Thyroid gland (tissue), 4 donors: Measurements from ENCODE around the gene YTHDC2. TPM values are rescaled to one million over a fixed set of nuclear protein-coding genes. Genes with fewer than 3 reads are reported as not detected.

Experiments used
- DNase-seq, 2 donors: peaks; one replicate each; pipeline ENCODE4 v3.0.0-alpha.2; 2019
- H3K27ac ChIP-seq, 3 donors: fragments of 200-600 bp; sonication (generic); 1 replicate in 2 of 3; 2 replicates in 1 of 3; pipeline ENCODE4 v1.5.1; 2016 to 2019; ENCODE audit warnings: mild to moderate bottlenecking in 1 of 3, moderate library complexity in 1 of 3
- H3K27me3 ChIP-seq: fragments of 200-600 bp; sonication (generic); one replicate; pipeline ENCODE4 v1.5.1; 2019
- H3K36me3 ChIP-seq, 2 donors: fragments of 200-600 bp; sonication (generic); one replicate each; pipeline ENCODE4 v1.5.1; 2016 to 2019
- H3K4me1 ChIP-seq, 2 donors: fragments of 200-600 bp; sonication (generic); one replicate each; pipeline ENCODE4 v1.5.1; 2017 to 2019
- H3K4me3 ChIP-seq, 3 donors: fragments of 200-600 bp; sonication (generic); replicated peaks in 1 of 3; 1 replicate in 2 of 3; 2 replicates in 1 of 3; pipeline ENCODE4 v1.5.1; 2016; ENCODE audit warnings: mild to moderate bottlenecking in 1 of 3
- H3K9me3 ChIP-seq: fragments of 200-600 bp; sonication (generic); one replicate; pipeline ENCODE4 v1.5.1; 2017
- POLR2A ChIP-seq, 2 donors: fragments of 450-650 bp; IDR thresholded peaks; one replicate each; pipeline ENCODE4 v1.6.1; 2017; ENCODE audit warnings: antibody characterized with exemption in 2 of 2, mild to moderate bottlenecking in 2 of 2, moderate library complexity in 1 of 2
- WGBS, 2 donors: methylation state at CpG; one replicate each; pipeline ENCODE4 v1.1.5; 2017; 5-methylcytosine and 5-hydroxymethylcytosine counted together
- intact Hi-C: fragments of 100-400 bp; cut with DNase I; formaldehyde crosslinking; loops from one replicate; pipeline ENCODE4 v1.15.1; 2023
- total RNA-seq, 4 donors: library from RNA; depleted of rRNA; stranded (reverse); fragments of >200 nt; gene quantifications; one replicate each; pipeline ENCODE4 v1.2.3, GENCODE V29; 2016
- TF ChIP-seq, protein P1 (sequence below), 6 experiments: fragments of 200-600 bp in 3 of 6; fragments of 450-650 bp in 3 of 6; sonication (generic) in 3 of 6; IDR thresholded peaks; one replicate each; pipeline ENCODE4 v1.5.1; 2016 to 2019; ENCODE audit warnings: antibody characterized with exemption in 6 of 6, mild to moderate bottlenecking in 2 of 6, inconsistent platforms in 1 of 6, moderate library complexity in 1 of 6

YTHDC2 gene
- 10 to 100 TPM; 29.6 to 55.6 (median 41.7) TPM for total RNA-seq

GRCh38 chr5:113513384-113514288 lies at the start of gene YTHDC2:
Gene YTHDC2 (plus strand): TSS chr5:113513694. CDS start chr5:113513896, 202 bp downstream.
- peak; percentile 80 for DNase-seq
- no peaks in the 10 kb centered on the region for H3K27me3 ChIP-seq
- peak within 1 kb of the TSS; percentile 88 to 97 (median 95) for H3K27ac ChIP-seq
- H3K4me3 ChIP-seq, result peak within 1 kb of the TSS; percentile 64 to 88 (median 75)
- H3K9me3 ChIP-seq, result no peaks in the 10 kb centered on the region
- TF ChIP-seq, protein P1, sequence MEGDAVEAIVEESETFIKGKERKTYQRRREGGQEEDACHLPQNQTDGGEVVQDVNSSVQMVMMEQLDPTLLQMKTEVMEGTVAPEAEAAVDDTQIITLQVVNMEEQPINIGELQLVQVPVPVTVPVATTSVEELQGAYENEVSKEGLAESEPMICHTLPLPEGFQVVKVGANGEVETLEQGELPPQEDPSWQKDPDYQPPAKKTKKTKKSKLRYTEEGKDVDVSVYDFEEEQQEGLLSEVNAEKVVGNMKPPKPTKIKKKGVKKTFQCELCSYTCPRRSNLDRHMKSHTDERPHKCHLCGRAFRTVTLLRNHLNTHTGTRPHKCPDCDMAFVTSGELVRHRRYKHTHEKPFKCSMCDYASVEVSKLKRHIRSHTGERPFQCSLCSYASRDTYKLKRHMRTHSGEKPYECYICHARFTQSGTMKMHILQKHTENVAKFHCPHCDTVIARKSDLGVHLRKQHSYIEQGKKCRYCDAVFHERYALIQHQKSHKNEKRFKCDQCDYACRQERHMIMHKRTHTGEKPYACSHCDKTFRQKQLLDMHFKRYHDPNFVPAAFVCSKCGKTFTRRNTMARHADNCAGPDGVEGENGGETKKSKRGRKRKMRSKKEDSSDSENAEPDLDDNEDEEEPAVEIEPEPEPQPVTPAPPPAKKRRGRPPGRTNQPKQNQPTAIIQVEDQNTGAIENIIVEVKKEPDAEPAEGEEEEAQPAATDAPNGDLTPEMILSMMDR (IDR thresholded peaks at IDR 0.05), result peak in 1 of 6 experiments; percentile 23
- peak in 1 of 2 donors; percentile 86 for TF ChIP-seq POLR2A (IDR thresholded peaks at IDR 0.05)
- intact Hi-C loops, result no loop called here
- no peaks in the 10 kb centered on the region for H3K36me3 ChIP-seq
- 2% methylated on average over 17 to 30 of the region's 72 CpGs for WGBS, 2 donors
- H3K4me1 ChIP-seq, result peaks cover 5 to 9% of the 10 kb centered on the region in 2 donors

DNA sequence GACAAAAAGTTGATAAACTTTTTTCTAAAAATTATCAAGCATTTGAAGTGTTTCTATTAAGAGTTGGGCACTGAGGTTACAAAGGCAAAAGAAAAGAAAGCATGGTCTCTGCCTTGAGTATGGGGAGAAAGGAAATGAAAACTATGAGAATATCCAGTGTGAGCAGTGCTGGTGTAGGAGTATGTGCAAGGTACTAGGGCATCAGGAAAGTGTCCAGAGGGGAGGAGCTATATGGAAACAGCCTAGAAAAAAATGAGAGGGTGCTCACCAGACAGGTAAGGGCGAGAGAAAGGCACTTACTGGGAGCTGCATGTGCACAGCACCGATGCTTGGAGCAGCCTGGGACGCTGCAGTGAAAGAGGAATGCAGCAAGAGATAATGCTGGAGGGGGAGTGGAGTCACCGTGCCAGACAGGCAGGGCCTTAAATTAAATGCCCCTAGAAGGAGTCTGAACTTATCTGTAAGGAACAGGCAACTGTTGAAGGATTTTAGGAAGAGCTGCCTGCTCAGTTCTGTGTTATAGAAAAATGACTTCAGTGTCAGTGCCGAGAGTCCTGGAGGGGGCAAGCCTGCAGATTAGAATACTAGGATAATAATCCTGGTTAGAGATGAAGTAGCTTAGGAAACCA lies 39.3 kb upstream of the YTHDC2 start:
- no peaks in the 10 kb centered on the region for H3K9me3 ChIP-seq
- 48 to 55% methylated on average over 5 of the region's 5 CpGs for WGBS, 2 donors
- no peaks in the 10 kb centered on the region for H3K36me3 ChIP-seq
- no peak overlapping the region for H3K4me3 ChIP-seq
- H3K27ac ChIP-seq, result no peak overlapping the region
- no peaks in the 10 kb centered on the region for H3K27me3 ChIP-seq
- intact Hi-C loops, result no loop called here
- H3K4me1 ChIP-seq, result no peaks in the 10 kb centered on the region
- TF ChIP-seq POLR2A (IDR thresholded peaks at IDR 0.05), result no peak
- TF ChIP-seq, protein P1 (IDR thresholded peaks at IDR 0.05), result no peak
- DNase-seq, result no peak

- DNase-seq, result no peak
- TF ChIP-seq, protein P1 (IDR thresholded peaks at IDR 0.05), result no peak
- no peak for TF ChIP-seq POLR2A (IDR thresholded peaks at IDR 0.05)
- WGBS, 2 donors, result 79 to 92% methylated on average over 3 of the region's 3 CpGs
- intact Hi-C loops, result no loop called here
- Histone ChIP-seq H3K4me3 (no peak overlapping the region), H3K9me3 (no peaks in the 10 kb centered on the region), H3K27me3 (no peaks in the 10 kb centered on the region), H3K27ac (no peak overlapping the region), H3K36me3 (no peaks in the 10 kb centered on the region), H3K4me1 (no peaks in the 10 kb centered on the region)
Observed at GRCh38 chr5:113478691-113479090, 34.8 kb upstream of the YTHDC2 start.

- DNase-seq, result no peak
- Histone ChIP-seq H3K27me3 (no peaks in the 10 kb centered on the region), H3K9me3 (no peaks in the 10 kb centered on the region), H3K4me1 (no peaks in the 10 kb centered on the region), H3K27ac (no peak overlapping the region), H3K4me3 (no peak overlapping the region), H3K36me3 (no peaks in the 10 kb centered on the region)
- TF ChIP-seq, protein P1 (IDR thresholded peaks at IDR 0.05), result no peak
- TF ChIP-seq POLR2A (IDR thresholded peaks at IDR 0.05), result no peak
- intact Hi-C loops, result no loop called here
- 80 to 83% methylated on average over 5 of the region's 5 CpGs for WGBS, 2 donors
Observed at GRCh38 chr5:113480243-113480642, 33.3 kb upstream of the YTHDC2 start.

- WGBS, 2 donors, result 2 to 5% methylated on average over 17 to 18 of the region's 18 CpGs
- Histone ChIP-seq H3K4me1 (peaks cover 4 to 8% of the 10 kb centered on the region in 2 donors), H3K27ac (no peak overlapping the region), H3K27me3 (no peaks in the 10 kb centered on the region), H3K9me3 (no peaks in the 10 kb centered on the region), H3K4me3 (peak overlapping the region in 2 of 3 donors; percentile 36 to 60), H3K36me3 (no peaks in the 10 kb centered on the region)
- TF ChIP-seq, protein P1 (IDR thresholded peaks at IDR 0.05), result no peak
- DNase-seq, result peak; percentile 11 to 13
- intact Hi-C loops, result no loop called here
Observed at GRCh38 chr5:113487416-113487780, 26.1 kb upstream of the YTHDC2 start.
